ENCODE measurements around the gene RRBP1.

The RRBP1 gene

GRCh38 chr20:17645546-17646208, 36.4 kb downstream of the RRBP1 start:
- no peak for DNase-seq

DNA sequence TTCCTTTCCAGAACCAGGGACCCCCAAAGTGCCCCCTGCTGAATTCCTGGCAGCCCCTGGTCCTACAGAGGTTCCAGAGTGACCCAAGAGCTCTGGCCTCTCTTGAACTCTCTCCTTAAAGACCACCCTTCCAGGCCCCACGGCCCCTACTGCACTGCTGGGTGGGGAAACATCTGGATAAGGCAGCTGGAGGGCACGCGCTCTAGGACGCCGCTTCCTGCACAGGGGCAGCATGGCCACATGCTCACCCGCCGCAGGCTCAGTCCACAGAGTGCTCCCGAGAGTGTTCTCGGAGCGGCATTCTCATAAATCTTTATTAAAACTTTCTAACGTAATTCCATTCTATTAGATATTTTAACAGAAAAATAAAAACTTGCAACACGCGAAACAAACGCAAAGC, 37.0 kb downstream of the RRBP1 start:
- no peak for DNase-seq

GRCh38 chr20:17644451-17644850, 37.6 kb downstream of the RRBP1 start:
- DNase-seq = no peak

GRCh38 chr20:17643531-17644188, 38.4 kb downstream of the RRBP1 start:
- no peak for DNase-seq

DNA sequence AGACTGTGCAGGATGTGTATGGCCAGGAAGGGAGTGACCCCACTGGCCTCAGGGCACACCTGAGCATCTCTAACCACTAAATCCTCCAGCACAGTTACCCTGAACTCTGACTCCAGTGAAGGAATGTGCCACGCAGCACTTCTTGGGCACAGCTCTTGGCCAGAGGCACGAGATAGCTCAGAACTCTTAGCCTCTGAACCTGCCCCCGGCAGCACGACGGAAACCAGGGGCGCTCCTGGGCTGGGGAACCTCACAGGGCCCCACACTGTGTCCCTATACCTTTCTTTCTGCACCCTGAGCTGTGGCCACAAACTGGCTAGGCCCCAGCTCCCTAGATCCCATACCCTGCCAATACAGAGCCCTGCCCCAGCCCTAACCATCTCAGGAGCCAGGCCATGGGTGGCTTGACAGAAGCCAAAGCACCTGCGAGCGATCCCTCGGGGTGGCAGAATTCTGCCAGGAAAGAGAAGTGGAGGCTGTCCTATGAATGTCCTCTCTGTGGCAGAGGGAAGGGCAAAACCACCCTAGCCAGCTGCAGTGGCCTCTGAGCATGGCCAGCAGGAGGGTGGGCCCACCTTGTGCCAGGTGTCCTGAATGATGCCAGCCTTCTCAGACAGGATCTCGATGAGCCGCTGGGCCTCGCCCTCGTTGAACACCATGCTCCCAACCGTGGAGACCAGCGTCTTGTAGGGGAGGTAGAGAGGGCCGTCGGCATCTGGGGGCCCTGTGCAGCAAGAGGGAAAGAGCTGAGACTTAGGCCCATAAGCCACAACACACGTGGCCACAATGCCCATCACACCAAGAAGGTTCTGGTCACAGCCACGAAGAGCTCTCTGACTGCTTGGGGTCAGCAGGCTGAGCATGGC, 39.4 kb downstream of the RRBP1 start:
- DNase-seq = no peak

DNA sequence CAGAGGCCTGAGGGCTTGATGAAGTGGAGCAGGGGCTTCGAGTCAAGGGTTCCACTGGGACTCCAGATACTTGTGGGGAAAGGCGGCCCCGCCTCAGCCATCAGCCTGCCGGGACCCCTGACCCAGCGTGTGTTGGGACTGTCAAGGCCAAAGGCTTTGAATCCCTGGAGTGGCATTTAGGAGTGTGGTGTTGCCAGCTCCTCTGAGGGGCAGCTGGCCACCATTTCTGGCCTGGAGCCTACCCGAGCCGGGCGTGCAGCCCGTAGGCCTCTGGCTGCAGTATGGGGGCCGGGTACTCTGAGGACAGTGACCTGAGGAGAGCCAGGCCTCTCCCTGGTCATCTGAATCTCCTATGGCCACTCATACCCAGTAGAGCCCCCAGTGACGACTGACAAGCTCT, 40.0 kb downstream of the RRBP1 start:
- no peak for DNase-seq

GRCh38 chr20:17641520-17641964, 40.5 kb downstream of the RRBP1 start:
- no peak for DNase-seq

DNA sequence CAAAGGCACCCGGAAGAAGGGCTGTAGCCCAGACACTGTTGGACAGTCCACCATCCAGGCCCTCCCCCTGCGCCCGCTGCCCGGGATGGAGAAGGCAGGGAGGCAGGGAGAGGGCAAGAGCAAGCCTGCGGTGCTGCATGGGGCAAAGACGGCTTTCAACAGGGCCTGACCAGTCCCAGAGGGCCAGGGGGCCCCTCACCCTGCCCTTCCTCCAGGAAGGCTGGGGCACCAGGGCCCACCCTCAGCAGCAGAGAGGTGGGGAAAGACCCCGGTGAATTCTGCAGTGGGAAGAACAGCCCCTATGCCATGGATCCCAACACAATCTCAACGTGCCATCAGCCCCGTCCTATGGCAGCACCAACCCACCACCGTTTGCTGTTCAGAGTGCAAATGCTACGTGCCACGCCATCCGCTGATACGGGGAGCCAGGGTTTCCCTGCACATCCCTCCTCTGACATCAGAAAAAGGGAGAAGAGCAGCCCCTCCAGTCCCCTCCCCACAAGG, 41.1 kb downstream of the RRBP1 start:
- no peak for DNase-seq

DNA sequence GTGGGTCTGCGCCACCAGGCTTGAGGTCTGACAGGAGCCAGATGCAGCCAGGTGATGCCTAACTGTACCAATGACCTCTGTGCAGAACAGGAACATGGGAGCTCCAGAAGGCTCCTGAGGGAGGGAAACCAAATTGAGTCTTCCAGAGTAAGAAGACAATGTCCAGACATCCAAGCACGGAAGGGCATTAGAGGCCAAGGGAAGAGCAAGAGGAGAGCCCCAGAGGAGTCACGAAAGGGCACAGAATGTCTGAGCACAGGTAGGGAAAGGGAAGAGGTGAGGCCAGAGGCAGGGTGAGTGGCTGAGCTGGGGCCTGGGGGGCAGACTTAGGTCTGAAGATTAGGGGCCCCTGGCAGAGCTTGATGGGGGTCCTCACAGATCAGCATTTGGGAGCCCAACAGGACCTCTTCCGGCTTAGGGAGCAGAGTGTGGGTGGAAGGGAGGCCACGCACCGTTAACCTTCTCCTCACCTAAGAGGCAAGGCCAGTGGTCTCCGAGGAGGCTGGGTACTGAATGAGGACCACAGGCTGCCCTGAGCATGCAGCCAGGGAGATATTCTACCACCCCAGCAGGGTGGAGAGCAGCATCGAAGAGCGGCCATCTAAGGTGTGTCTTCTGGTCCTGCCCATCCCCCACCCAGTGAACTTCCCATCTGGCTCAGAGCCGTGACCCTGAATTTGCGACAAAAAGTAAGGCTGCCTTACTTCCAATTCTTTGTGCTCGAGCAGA, 41.7 kb downstream of the RRBP1 start:
- no peak for DNase-seq

- DNase-seq = no peak
These were observed 43.1 kb downstream of the RRBP1 start for GRCh38 chr20:17638835-17639407.

DNA sequence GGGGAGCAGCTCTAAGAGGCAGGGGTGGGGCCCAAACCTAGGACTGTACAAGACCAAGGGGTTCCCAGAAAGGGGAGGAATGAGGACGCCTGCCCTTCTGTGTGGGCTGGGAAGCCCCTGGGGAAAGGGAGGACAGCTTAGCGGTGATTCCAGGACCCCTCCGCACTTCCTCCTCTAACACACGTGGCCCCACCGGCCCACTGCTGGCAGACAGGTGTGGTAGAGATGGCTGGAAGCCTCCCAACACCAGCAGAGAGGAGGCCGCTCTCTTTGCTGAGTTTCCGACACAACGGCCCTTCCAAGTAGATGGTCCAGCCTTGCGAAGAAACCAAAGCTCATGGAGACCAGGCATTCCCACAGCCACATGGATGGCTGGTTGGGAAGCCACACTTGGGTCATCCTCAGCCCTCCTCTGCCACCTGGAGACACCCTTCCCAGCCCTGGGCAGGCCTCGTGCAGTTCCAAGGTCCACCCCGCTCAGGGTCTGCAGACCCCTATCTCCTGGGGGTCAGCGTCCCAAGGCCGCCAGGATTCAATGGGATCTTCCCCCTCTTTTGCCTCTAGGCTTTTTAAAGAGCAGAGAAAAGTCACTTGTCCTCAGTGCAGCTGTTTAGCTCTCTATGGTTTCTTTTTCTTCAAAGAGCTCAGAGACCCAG, 43.9 kb downstream of the RRBP1 start:
- no peak for DNase-seq

- no peak for DNase-seq
These were observed 44.6 kb downstream of the RRBP1 start for GRCh38 chr20:17637413-17637780.

GRCh38 chr20:17636523-17637412, 45.3 kb downstream of the RRBP1 start:
- DNase-seq = no peak

GRCh38 chr20:17635332-17636244, 46.5 kb downstream of the RRBP1 start:
- DNase-seq = no peak

GRCh38 chr20:17634661-17635331, 47.2 kb downstream of the RRBP1 start:
- no peak for DNase-seq

DNA sequence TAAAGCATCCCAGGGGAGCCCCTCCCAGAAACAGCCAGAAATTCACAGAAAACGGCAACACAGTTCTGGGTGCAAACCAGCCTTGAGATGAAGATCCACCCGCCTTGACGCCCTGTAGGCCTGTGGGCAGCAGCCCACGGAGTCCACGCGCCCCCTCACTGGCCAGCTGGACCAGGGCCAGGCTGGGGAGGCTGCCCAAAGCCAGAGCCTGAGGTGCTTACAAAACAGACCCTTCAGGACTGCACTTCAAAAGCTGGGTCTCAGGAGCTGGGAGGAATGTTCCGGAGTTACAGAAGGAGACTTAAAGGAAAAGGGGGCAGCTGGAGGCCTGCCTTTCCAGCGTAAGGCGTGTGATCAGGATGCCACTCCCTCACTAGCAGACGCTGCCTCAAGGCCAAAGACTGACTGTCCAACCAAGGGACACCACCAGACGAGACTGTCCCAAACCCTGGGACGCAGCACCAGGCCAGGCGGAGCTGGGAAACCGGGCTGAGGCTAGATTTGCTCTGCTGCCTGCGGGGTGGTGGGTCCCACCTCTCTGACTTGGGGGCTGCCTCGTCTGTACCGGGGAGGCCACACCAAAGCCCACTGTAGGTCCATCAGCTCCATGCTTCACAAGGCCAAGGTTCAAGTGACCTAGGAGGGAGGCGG, 48.1 kb downstream of the RRBP1 start:
- no peak for DNase-seq

DNA sequence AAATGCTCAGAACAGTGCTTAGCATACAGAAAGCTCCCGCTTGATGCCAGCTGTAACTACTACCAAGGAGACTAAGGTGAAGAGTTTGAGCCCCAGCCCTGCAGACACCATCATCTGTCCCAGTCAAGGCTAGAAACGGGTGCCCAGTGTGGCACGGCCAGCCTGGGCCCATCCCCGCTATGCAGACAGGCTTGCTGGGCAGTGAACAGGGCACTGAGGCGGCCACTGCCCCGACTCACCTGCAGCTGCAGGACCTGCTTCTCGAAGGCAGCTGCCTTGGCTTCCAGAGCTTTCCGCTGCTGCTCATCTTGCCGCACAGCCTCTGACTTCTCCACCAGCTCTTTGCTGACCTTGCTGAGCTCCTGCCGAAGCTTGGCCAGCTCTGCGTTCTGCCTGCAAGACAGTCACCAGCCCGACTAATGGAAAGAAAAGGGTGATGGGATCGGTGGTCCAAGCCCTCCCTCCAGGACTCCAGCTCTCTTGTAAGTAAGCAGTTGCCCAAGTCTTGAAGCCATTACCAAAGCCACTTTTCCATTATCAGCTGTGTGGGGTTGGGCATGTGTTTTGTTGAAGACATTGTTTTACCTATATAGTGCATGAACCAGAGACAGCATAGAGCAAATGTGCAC, 48.7 kb downstream of the RRBP1 start:
- no peak for DNase-seq
